HFFc6 (cell line): ENCODE data around the gene MST1R. TPM values are rescaled to one million over a fixed set of nuclear protein-coding genes. Genes with fewer than 3 reads are reported as not detected.

ENCODE experiments used
- DNase-seq: peaks from one replicate; pipeline ENCODE4 v3.0.0-alpha.2; 2018
- H3K27ac Mint-ChIP-seq: 2 replicates; pipeline ENCODE4 v1.8.0; 2020; ENCODE audit warnings: mild to moderate bottlenecking, mixed read lengths
- H3K27me3 Mint-ChIP-seq: 2 replicates; pipeline ENCODE4 v1.8.0; 2021; ENCODE audit warnings: mild to moderate bottlenecking, moderate library complexity, mixed read lengths; ENCODE audit not compliant: insufficient read depth
- H3K36me3 Mint-ChIP-seq: 2 replicates; pipeline ENCODE4 v1.8.0; 2021; ENCODE audit warnings: low read depth, mixed read lengths
- H3K4me1 Mint-ChIP-seq: 2 replicates; pipeline ENCODE4 v1.8.0; 2020; ENCODE audit warnings: low read depth, mixed read lengths
- H3K4me3 Mint-ChIP-seq: 2 replicates; pipeline ENCODE4 v1.8.0; 2020; ENCODE audit warnings: mild to moderate bottlenecking, moderate library complexity, mixed read lengths
- H3K9me3 Mint-ChIP-seq: 2 replicates; pipeline ENCODE4 v1.8.0; 2020; ENCODE audit warnings: mild to moderate bottlenecking, mixed read lengths
- total RNA-seq, 6 experiments: library from RNA; stranded (reverse); fragmentation: NEBNext Ultra II Directional; extraction: Animal tissue kit (Norgen Biotek cat#: 25700); gene quantifications; 2 replicates in 1 of 6; 3 replicates in 5 of 6; pipeline ENCODE4 v1.2.3, GENCODE V29; 2021
- TF ChIP-seq, protein P1 (sequence below): fragments of 200-600 bp; sonication (generic); IDR thresholded peaks from 2 replicates; pipeline ENCODE4 v1.5.0; 2021; ENCODE audit warnings: antibody characterized with exemption, mild to moderate bottlenecking

The MST1R gene
- total RNA-seq, 6 experiments from 2014 or later: 0.34 to 1.1 (median 0.80) TPM

DNA sequence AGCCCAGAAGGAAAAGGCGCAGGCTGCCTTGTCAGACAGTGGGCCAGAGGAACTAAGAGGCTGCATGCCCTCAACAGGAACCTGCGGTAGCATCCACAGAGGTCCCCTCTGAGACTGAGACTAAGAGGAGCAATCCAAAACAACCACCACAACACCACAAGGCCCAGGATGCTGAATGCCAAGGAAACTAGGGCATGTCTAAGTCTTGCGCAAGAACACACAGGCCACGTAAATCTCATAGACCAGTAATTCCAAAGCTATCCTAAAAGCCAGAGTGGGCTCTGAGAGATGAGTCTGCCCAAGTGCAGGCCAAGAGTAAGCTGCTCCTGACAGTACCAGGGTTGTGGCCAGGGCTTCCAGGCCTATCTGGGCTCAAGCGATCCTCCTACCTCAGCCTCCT, 13.0 kb upstream of the MST1R start:
- Mint-ChIP-seq H3K36me3 (no peaks in the 10 kb centered on the region), H3K4me3 (no peak overlapping the region), H3K4me1 (peaks cover 7% of the 10 kb centered on the region), H3K9me3 (no peaks in the 10 kb centered on the region), H3K27ac (no peak overlapping the region), H3K27me3 (no peaks in the 10 kb centered on the region; the same call in 1 of the 2 replicates)
- TF ChIP-seq, protein P1, sequence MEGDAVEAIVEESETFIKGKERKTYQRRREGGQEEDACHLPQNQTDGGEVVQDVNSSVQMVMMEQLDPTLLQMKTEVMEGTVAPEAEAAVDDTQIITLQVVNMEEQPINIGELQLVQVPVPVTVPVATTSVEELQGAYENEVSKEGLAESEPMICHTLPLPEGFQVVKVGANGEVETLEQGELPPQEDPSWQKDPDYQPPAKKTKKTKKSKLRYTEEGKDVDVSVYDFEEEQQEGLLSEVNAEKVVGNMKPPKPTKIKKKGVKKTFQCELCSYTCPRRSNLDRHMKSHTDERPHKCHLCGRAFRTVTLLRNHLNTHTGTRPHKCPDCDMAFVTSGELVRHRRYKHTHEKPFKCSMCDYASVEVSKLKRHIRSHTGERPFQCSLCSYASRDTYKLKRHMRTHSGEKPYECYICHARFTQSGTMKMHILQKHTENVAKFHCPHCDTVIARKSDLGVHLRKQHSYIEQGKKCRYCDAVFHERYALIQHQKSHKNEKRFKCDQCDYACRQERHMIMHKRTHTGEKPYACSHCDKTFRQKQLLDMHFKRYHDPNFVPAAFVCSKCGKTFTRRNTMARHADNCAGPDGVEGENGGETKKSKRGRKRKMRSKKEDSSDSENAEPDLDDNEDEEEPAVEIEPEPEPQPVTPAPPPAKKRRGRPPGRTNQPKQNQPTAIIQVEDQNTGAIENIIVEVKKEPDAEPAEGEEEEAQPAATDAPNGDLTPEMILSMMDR: no peak
- peak; percentile 36 for DNase-seq

DNA sequence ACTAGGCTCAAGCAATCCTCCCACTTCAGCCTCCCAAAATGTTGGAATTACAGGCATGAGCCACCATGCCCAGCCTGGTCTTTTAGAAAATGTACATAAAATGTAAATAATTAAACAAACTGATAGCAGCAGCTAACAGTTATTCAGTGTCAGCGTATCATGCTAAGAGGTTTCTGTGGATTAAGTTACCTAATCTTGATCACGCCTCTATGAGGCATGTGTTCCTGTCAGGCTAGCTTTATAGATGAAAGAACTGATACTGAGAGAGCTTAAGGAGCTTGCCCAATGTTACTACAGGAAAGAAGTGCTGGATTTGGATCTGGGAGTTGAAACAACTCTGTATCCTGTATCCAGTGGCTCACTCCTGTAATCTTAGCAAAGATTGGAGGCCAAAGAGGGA, 11.2 kb upstream of the MST1R start:
- TF ChIP-seq, protein P1: no peak
- Mint-ChIP-seq H3K4me1 (peaks cover 7% of the 10 kb centered on the region), H3K36me3 (peaks cover 4% of the 10 kb centered on the region; the same call in 1 of the 2 replicates), H3K9me3 (no peaks in the 10 kb centered on the region), H3K27me3 (peaks cover 3% of the 10 kb centered on the region), H3K27ac (no peak overlapping the region), H3K4me3 (no peak overlapping the region)
- DNase-seq: no peak

DNA sequence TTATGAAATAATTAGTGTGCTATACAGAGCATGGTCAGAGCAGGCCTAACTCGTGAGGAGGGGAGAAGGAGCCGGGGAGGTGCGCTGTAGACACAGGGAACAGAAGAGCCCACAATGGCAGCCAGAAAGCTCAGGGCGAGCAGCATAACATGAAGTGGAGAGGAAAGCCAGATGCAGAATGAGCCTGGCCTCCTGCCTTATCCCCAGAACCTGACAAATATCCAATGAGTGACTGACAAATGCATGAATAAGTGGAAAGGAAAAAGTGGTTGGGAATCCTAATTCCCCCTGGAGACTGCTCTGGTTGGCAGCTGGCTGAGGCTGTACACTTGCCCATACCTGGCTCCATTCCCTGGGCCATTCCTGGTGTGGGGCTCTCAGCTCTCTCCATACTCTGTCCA, 9.2 kb upstream of the MST1R start:
- Mint-ChIP-seq H3K9me3 (no peaks in the 10 kb centered on the region), H3K4me3 (no peak overlapping the region), H3K36me3 (peaks cover 4% of the 10 kb centered on the region; the same call in 1 of the 2 replicates), H3K4me1 (peaks cover 7% of the 10 kb centered on the region), H3K27me3 (peaks cover 3% of the 10 kb centered on the region), H3K27ac (no peak overlapping the region)
- TF ChIP-seq, protein P1: no peak
- no peak for DNase-seq

DNA sequence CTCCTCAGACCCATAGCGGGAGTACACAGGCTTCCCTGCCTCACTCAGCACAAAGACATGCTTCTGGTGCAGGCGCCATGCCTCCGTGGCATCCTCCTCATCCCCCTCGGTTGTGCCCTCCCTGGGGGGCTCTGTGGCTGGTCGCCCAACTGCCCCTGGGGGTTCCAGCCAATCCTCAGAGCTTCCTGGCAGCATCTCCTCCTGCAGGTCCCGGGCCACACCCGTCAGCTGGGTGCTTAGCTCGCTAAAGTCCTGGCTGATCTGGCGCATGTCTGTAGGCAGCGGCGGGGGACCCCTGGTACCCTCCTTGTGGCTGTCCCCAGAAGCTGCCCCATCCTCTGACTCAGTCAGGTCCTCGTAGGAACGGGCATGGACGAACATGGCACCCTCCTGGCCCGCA, 7.9 kb upstream of the MST1R start:
- Mint-ChIP-seq H3K36me3 (peaks cover 4% of the 10 kb centered on the region; the same call in 1 of the 2 replicates), H3K4me1 (peaks cover 6% of the 10 kb centered on the region), H3K27me3 (peaks cover 3% of the 10 kb centered on the region), H3K4me3 (no peak overlapping the region), H3K9me3 (no peaks in the 10 kb centered on the region), H3K27ac (no peak overlapping the region)
- TF ChIP-seq, protein P1: no peak
- DNase-seq: no peak

DNA sequence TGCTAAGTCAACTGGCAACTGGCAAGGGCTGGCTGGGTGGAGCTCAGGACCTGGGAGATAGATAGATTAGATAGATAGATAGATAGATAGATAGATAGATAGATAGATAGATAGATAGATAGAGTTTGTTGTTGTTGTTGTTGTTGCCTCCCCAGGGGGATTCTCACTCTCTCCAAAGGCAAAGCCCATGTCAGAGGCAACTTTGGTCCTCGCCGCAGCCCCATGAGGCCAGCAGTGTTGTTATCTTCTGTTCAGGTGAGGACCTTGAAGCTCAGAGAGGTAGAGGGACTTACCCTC, 7.4 kb upstream of the MST1R start:
- Mint-ChIP-seq H3K27me3 (peaks cover 3% of the 10 kb centered on the region), H3K36me3 (peaks cover 4% of the 10 kb centered on the region; the same call in 1 of the 2 replicates), H3K4me3 (no peak overlapping the region), H3K9me3 (no peaks in the 10 kb centered on the region), H3K4me1 (peaks cover 7% of the 10 kb centered on the region), H3K27ac (no peak overlapping the region)
- TF ChIP-seq, protein P1: no peak
- DNase-seq: no peak
